Measurements from ENCODE around the gene PITX1.

Gene PITX1

DNA sequence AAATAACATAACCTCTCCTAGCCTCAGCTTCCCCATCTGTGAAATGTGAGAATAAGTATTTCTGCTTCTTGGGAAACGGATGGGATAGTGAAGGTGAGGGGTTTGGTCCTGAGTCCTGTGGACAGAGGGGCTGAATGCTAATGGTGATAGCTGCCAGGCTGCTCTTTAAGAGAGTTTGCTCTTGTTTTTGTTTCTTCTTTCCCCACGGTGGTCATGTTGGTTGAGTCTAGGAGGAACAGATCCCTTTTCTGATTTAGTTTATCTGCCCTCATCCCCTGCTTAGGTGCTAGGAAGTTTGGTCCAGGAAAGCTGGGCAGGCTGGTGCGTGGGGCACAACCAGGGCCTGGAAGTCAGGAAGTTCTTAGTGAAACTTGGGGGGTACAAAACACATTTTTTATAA is 7.7 kb upstream of the PITX1 start:
- no peak for DNase-seq (ENCODE audit: low read depth, low spot score)

- DNase-seq (ENCODE audit: low read depth, low spot score), result no peak
Observed at GRCh38 chr5:135041145-135041587, 7.1 kb upstream of the PITX1 start.

DNA sequence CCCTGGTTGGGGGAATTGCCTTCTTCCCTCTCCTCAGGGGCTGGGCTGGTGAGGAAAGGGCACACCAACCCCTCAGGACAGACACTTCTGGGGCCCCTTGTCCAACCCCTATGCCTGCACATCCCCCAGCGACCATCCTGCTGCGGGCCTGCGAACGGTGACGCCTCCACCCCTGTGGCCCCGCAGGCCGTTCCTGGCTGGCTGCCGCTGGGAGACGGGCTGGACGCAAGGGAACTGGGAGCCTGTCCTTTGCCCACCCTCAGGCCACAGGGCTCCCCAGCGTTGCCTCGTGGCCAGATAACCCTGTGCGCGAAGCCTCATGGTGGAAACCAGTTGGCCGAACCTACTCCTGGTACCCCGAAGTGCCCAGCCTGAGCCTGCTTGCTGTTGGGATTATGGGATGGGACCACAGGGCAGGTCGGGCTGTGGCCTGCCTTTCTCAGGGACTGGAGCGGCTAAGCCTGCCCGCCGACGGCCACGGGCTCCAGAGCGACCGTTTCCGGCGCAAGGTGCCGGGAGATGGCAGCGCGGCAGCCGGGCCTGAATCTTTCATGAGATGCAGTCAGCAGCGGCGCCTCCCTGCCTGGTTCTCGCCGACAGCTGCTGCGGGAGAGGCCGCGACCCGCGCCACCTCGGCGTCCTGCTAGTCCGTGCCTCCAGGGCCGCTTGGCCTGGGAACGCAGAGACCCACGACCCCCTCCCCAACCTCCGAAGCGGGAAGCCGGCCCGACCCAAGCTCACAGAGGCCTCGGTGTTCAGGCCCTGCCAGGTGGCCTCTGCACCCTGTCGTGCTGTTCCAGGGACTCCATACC is 6.5 kb upstream of the PITX1 start:
- no peak for DNase-seq (ENCODE audit: low read depth, low spot score)

DNA sequence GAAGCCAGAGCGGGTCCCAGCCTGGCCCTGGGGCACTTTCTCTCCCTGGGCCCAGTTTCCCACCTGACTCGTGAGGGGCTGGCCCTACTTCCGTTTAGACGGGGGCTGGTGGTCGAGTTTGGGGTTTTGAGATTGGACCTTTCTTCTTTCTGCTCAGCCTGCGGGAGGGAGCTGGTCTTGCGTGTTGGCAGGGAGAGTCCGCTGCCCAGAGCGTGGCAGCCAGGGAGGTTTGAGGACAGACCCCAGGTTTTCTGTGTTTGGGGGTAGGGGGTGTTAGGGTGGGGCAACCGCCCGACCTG is 6.0 kb upstream of the PITX1 start:
- DNase-seq (ENCODE audit: low read depth, low spot score), result no peak

DNA sequence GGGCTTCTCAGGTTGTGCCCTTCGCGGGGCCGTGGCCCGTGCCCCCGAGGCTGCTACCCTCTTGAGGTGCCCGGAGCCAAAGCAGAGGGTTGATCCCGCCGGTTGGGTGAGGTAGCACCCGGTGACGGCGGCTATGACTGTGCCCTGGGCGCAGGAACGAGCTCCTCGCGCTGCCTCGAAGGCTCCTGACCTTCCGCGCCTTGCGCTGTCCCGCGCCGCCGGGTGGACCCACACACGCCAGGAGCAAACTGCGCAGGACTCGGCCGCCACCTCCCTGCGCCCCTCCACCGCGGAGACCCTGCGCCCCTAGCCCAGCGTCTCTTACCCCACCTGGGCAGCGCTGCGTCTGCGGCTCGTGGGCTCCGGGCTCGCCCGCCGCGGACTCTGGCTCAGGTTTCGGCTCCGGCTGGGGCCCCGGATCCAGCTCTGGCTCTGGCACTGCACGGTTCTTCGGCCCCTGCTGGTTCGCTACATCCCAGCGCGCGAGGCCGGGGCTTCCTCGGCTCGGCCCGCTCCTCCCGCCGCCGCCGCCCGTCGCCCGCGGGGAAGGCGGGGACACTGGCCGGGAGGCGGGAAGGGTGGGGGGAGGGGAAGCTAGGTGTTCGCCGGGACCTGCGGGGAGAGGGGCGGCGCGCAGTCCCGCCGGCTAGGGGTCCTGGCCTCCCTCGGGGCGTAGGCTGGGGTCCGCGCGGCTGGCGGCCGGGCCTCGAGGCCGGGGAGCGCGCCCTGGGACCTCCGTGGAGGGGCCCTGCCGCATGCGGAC is 5.4 kb upstream of the PITX1 start:
- no peak for DNase-seq (ENCODE audit: low read depth, low spot score)

DNA sequence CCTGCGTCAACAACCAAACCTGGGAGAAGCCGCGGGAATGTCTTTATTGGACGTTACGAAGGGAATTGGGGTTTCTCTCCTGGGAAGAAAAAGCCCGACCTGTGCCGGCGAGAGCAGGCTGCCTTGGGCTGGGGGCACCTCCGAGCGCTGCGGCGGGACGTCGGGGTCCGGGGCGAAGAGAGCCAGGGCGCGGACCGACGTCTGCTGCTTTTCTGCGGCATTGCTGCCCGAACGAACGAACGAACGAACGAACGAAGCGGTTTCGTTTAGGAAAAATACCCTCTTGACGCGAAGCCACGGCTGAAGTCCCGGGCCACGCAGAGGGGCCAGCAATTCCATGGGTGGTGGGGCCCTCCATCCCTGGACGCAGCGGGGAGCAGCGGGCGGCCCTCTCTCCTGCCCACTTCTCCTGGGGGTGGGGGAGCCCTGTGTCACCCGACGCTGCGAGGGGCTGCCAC is 4.8 kb upstream of the PITX1 start:
- DNase-seq (ENCODE audit: low read depth, low spot score), result no peak

GRCh38 chr5:135038205-135038812 is 4.3 kb upstream of the PITX1 start:
- DNase-seq (ENCODE audit: low read depth, low spot score), result no peak

- no peak for DNase-seq (ENCODE audit: low read depth, low spot score)
Observed at GRCh38 chr5:135037519-135038204, 3.6 kb upstream of the PITX1 start.

DNA sequence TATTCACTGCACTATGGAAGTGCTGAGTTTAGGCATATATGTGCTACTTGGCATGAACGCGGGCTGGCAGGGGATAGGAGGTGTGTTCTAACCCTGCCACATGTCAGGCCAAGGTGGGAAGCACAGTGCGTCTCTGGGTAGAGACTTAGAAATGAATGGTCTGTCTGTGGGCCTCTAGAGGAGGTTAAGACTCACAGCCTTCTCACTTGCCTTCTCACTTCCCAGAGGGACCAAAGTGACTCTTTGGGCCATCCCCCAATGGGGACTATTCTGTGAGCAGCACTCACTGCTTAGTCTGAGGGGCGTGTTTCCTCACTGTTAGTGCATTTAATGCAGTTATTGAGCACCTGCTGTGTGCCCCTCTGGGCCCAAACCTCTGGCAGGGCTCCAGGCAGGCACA is 2.4 kb upstream of the PITX1 start:
- no peak for DNase-seq (ENCODE audit: low read depth, low spot score)

GRCh38 chr5:135035678-135036030 is 1.6 kb upstream of the PITX1 start:
- DNase-seq (ENCODE audit: low read depth, low spot score), result no peak

DNA sequence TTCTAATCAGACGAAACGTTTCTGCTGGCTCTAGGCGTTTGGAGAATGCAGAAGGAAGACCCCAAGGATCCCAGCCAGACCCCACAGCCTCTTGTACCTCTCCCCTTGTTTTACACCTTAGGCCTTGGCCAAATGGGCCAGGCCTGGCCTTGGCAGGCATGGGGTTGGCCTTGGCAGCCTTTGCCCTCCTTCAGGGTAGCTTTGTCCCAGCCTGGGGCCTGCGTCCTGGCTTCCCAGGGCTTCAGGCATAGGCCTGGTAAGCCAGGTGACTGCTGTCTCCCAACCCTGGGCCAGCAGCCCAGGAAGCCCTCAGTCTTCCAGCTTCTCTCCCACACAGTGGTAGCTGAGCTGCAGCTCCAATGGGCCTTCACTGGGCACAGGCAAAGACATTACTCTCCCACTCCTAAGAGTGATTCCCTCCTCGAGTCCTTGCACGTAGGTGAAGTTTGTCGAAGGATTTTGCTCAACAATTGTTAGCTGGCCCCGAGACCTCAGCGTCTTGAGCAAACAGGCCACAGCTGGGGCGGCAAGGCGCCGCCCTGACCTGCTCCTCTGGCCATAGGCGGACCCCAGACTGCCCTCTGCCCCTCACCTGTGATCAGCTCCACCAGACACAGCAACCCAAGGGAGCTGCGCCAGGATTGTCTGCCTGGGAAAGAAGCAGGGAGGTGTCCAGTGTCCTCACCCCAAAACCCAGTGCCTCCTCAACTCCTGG is 1.1 kb upstream of the PITX1 start:
- no peak for DNase-seq (ENCODE audit: low read depth, low spot score)

- no peak for DNase-seq (ENCODE audit: low read depth, low spot score)
Observed at GRCh38 chr5:135034236-135034962, 371 bp upstream of the PITX1 start.

DNA sequence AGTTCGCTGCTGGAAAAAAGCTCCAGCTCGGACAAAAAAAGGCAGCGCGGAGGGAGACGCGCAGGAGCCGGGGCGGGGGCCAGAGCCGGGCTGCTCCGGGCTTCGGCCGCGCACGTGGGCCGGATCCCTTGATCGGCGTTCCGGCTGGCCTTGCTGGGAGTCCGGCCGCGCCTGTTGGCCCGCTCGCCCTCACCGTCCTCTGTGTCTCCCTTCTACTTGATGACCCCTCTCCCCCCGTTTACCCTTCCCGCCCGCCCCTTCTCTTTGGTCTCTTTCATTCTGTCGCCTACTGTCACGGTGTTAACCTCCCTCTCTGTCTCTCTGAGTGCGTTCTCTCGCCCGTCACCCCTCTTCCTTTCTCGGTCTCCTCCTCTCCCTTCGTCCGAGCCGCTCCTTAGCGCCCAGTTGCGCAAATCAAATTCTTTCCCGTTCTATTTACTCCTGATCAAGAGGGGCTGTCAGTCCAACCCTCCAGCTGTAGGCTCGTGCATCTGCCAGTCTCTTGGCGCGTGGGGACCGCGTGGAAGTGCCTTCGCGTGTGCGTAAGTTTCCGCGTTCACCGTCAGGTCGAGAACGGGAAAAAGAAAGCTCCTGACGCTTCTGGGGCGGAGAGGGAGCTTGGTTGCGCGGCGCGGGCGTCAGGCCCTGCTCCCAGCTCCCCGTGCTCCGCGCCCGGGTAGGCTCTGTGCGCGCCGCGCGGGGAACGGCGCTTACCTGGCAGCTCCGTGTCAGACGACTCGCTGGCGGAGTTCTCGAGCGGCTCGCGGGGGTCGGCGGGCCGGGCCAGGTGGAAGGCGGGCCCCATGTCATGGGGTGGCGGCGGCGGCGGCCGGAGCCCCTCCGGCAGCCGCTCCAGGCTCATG is 798 bp downstream of the PITX1 start:
- DNase-seq (ENCODE audit: low read depth, low spot score), result no peak

GRCh38 chr5:135032695-135032998 is 1.4 kb downstream of the PITX1 start:
- DNase-seq (ENCODE audit: low read depth, low spot score), result no peak

DNA sequence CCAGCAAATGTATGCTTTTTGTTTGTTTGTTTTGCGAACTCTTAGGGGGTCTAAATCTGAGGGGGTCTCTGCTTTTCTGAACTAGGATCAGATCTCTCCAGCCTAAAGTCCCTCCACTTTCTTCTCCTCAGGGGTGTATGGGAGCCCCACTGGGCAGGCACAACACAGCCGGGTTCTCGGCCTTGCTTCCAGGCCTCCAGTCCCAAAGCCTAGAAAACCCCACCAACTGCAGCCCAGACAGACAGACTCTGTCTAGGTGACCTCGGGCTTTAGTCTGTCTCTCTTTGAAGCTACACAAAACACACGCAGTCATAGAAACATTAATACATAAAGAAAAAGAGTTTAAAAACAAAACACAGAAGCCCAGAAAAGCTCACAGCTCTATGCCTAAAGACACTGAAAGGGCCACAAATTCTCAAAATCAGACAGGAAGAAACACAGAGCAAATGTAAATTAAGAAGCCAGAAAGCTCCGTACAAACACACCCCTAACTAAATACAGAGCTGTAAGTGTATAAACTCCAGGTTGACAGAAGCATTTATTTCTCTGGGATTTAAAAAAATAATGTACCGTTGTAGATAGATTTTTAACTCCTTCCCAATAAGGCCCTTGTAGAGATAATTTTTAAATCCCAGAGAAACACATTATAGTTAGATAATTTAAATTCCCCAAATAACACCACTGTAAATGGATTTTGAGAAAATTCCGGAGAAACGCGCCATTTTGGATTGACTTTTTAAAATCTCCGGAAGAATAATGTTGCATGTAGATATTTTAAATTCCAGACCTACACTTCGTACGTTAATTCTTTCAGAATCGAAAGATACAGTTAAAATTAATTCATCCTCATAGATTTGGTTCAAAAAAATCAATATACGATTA is 2.0 kb downstream of the PITX1 start:
- DNase-seq (ENCODE audit: low read depth, low spot score), result no peak

DNA sequence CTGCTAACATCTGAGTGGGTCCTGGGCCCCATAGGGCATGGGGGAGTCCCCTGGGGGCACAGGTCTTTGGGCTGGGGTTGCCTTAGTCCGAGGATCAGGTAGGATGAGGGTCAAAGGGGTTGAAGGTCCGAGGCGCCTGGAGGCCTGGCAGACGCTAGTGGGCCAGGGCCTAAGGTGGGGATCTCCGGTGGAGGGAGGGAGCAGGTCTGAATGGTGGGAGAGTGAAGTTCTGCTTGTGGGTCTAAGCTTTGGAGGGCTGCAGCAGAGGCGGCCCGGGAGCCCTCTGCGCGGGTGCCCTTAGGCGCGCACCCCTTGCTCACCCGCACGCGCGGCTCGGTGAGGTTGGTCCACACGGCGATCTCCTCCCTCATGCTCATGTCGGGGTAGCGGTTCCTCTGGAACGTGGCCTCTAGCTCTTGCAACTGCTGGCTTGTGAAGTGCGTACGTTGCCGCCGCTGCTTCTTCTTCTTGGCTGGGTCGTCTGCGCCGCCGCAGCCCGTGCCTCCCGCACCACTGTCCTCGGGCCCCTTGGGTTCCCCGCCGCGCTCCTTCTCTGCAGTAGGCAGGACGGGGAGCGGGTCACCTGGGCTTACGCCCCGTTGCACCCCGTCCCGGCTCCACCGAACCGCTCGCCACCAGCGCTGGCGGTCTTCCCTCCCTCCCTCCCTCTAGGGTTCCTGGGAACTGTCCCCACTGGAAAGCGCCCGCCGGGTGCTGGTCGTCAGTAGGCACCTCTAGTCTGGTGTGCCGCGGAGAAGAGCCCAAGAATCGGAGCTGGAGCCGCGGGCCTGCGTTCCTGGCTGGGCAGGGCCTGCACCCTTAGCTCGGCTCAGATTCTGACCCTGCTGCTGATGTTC is 2.8 kb downstream of the PITX1 start:
- no peak for DNase-seq (ENCODE audit: low read depth, low spot score)

DNA sequence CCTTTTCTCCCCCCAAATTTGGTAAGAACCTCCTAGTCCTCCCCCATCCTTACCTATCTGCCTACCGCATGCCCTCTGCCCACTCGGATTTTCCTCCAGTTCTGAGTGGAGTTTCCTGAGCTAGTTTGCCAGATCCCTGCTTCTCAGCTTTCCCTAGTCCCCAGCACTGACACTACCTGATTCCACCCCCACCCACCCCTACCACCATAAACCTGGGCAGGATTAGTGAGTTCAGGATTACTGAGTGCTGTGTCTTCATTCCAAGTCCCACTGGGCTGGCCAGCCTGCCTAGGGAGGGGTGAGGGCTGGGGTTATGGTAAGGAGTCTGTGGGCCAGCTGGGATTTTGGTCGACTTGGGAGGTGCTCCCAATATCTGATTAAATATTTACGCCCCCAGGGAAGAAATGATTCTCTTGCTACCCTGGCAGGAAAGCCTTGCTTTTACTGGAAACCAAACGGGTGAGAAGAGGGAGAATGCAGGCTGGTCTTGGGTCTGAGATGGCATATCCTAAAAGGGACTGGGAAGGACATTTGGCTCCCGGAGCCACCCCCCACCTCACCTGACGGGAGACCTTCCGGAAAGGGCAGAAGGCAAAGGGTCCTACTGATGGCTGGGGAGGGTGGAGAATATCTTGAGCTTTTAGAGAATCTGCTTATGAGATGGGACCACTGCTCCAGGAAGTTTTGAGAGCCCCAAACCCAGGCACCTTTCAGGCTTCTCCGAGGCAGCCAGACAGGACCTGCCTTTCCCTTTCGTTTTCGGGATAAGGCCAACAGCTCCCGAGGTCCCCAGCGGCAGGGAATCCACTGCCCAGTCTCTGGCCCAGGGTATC is 3.7 kb downstream of the PITX1 start:
- no peak for DNase-seq (ENCODE audit: low read depth, low spot score)

Data from iPS DF 19.7 (cell line).